Kidney epithelial cell (primary cell): ENCODE data around the gene TOLLIP. TPM values are rescaled to one million over a fixed set of nuclear protein-coding genes. Genes with fewer than 3 reads are reported as not detected.

Experiments used
- DNase-seq: peaks from one replicate; pipeline ENCODE4 v3.0.0-alpha.2; 2010; ENCODE audit warnings: low read depth
- H3K27me3 ChIP-seq: 2 replicates; pipeline ENCODE4 v1.6.0; 2011; ENCODE audit warnings: low read length; ENCODE audit not compliant: control insufficient read depth, insufficient read depth
- H3K36me3 ChIP-seq: 2 replicates; pipeline ENCODE4 v1.5.1; 2011; ENCODE audit warnings: low read length; ENCODE audit not compliant: control insufficient read depth, insufficient read depth
- H3K4me3 ChIP-seq: 2 replicates; pipeline ENCODE4 v1.5.1; 2011; ENCODE audit warnings: low read depth, mild to moderate bottlenecking, control low read depth, low read length
- total RNA-seq: library from RNA; depleted of rRNA; stranded (reverse); fragments of >200 nt; gene quantifications from 2 replicates; pipeline ENCODE4 v1.2.3, GENCODE V29; 2015
- TF ChIP-seq, protein P1 (sequence below): IDR thresholded peaks from 2 replicates; pipeline ENCODE4 v1.5.1; 2011; ENCODE audit warnings: mild to moderate bottlenecking, moderate library complexity, low read length, control low read depth, inconsistent platforms; ENCODE audit not compliant: insufficient read depth, poor library complexity, severe bottlenecking

The TOLLIP gene
- total RNA-seq, 1 donor from 2014 or later: 55.3 TPM

GRCh38 chr11:1297576-1298473, 11.6 kb downstream of the TOLLIP start:
- Histone ChIP-seq H3K27me3 (no peaks in the 10 kb centered on the region), H3K4me3 (no peak overlapping the region), H3K36me3 (peaks cover 4% of the 10 kb centered on the region)
- no peak for DNase-seq
- TF ChIP-seq, protein P1, sequence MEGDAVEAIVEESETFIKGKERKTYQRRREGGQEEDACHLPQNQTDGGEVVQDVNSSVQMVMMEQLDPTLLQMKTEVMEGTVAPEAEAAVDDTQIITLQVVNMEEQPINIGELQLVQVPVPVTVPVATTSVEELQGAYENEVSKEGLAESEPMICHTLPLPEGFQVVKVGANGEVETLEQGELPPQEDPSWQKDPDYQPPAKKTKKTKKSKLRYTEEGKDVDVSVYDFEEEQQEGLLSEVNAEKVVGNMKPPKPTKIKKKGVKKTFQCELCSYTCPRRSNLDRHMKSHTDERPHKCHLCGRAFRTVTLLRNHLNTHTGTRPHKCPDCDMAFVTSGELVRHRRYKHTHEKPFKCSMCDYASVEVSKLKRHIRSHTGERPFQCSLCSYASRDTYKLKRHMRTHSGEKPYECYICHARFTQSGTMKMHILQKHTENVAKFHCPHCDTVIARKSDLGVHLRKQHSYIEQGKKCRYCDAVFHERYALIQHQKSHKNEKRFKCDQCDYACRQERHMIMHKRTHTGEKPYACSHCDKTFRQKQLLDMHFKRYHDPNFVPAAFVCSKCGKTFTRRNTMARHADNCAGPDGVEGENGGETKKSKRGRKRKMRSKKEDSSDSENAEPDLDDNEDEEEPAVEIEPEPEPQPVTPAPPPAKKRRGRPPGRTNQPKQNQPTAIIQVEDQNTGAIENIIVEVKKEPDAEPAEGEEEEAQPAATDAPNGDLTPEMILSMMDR: no peak

DNA sequence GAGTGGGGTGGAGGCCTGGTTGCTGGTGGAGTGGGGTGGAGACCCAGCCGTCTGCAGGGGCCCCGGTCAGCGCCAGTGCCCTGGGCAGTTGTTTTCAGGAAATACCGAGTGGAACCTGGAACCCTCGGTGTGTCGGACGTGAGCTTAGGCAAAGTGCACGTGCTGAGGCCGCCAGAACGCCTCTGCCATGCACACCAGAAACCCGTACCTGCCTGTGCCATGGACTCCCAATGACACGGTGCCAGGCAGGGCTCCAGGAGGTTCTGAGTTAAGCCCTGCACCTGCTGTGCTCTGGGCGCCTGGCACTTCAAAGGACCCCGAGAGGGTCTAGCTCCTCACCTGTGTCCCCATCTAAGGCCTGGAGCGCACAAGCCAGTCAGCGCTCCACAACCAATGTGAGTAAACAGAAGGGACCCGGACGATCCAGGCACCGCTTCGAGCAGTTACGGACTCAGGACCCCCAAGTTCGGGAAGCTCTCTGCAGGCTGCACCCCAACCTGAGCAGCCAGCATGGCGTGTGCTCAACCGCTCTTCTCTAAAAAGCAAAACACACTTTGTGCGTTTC, 12.3 kb downstream of the TOLLIP start:
- Histone ChIP-seq H3K36me3 (peaks cover 4% of the 10 kb centered on the region), H3K27me3 (no peaks in the 10 kb centered on the region), H3K4me3 (no peak overlapping the region)
- TF ChIP-seq, protein P1: no peak
- no peak for DNase-seq

GRCh38 chr11:1296287-1296686, 13.1 kb downstream of the TOLLIP start:
- H3K36me3 ChIP-seq: peaks cover 4% of the 10 kb centered on the region

GRCh38 chr11:1295591-1295990, 13.8 kb downstream of the TOLLIP start:
- H3K36me3 ChIP-seq: peaks cover 4% of the 10 kb centered on the region

More at GRCh38 chr11:1296287-1296686, 13.1 kb downstream of the TOLLIP start:
- DNase-seq: no peak
- no peaks in the 10 kb centered on the region for H3K27me3 ChIP-seq
- H3K4me3 ChIP-seq: no peak overlapping the region
- TF ChIP-seq, protein P1: no peak

GRCh38 chr11:1295086-1295485, 14.3 kb downstream of the TOLLIP start:
- Histone ChIP-seq H3K27me3 (no peaks in the 10 kb centered on the region), H3K4me3 (no peak overlapping the region), H3K36me3 (peaks cover 4% of the 10 kb centered on the region)
- DNase-seq: no peak
- TF ChIP-seq, protein P1: no peak

More at GRCh38 chr11:1295591-1295990, 13.8 kb downstream of the TOLLIP start:
- Histone ChIP-seq H3K4me3 (no peak overlapping the region), H3K27me3 (no peaks in the 10 kb centered on the region)
- DNase-seq: no peak
- TF ChIP-seq, protein P1: no peak
